Measurements from ENCODE around the gene PCCA.

GRCh38 chr13:100485265-100485664 lies 396.4 kb downstream of the PCCA start:
- no peak for TF ChIP-seq CTCF (IDR thresholded peaks at IDR 0.05)
- no peak for TF ChIP-seq EP300 (IDR thresholded peaks at IDR 0.05)
- TF ChIP-seq POLR2A (IDR thresholded peaks at IDR 0.05): no peak

Data from suprapubic skin (tissue), 3 donors.